ENCODE measurements around the gene KISS1R. TPM values are rescaled to one million over a fixed set of nuclear protein-coding genes. Genes with fewer than 3 reads are reported as not detected.

The KISS1R gene
- total RNA-seq, 2 donors from 2014 or later: 3.3 TPM; not detected in 1

GRCh38 chr19:940591-941291 lies 23.6 kb downstream of the KISS1R start:
- peak overlapping the region; percentile 93 to 94 (median 94) for H3K27ac ChIP-seq
- intact Hi-C loops (cut with DNase I): no loop called here
- H3K4me1 ChIP-seq: peaks cover 45% of the 10 kb centered on the region
- DNase-seq (peak; percentile 81 to 95 (median 91)), ATAC-seq (peak; percentile 89)
- H3K9me3 ChIP-seq: no peaks in the 10 kb centered on the region
- no peaks in the 10 kb centered on the region for H3K36me3 ChIP-seq (replicated peaks in 1 of 2; ENCODE audit: insufficient read depth in 1 of 2, low read depth in 2 of 2)
- H3K27me3 ChIP-seq: no peaks in the 10 kb centered on the region
- peak in 2 of 3 donors; percentile 54 to 63 for TF ChIP-seq POLR2A (IDR thresholded peaks at IDR 0.05)
- TF ChIP-seq CTCF (IDR thresholded peaks at IDR 0.05): peak in 1 of 7 experiments; percentile 26
- no peak overlapping the region for H3K4me3 ChIP-seq
- 0 to 3% methylated on average over 1 to 57 of the region's 64 CpGs for WGBS, 2 donors

GRCh38 chr19:941292-942132 lies 24.4 kb downstream of the KISS1R start:
- Histone ChIP-seq H3K27me3 (no peaks in the 10 kb centered on the region), H3K9me3 (no peaks in the 10 kb centered on the region), H3K27ac (peak overlapping the region; percentile 93 to 94 (median 94)), H3K36me3 (replicated peaks in 1 of 2; ENCODE audit: insufficient read depth in 1 of 2, low read depth in 2 of 2) (no peaks in the 10 kb centered on the region), H3K4me1 (peaks cover 43% of the 10 kb centered on the region), H3K4me3 (no peak overlapping the region)
- WGBS, 2 donors: 53 to 65% methylated on average over 8 to 38 of the region's 45 CpGs
- DNase-seq (no peak), ATAC-seq (no peak)
- intact Hi-C loops (cut with DNase I): no loop called here
- TF ChIP-seq CTCF (IDR thresholded peaks at IDR 0.05) (no peak), POLR2A (IDR thresholded peaks at IDR 0.05) (no peak)

GRCh38 chr19:942133-942645 lies 25.1 kb downstream of the KISS1R start:
- TF ChIP-seq POLR2A (IDR thresholded peaks at IDR 0.05) (no peak), CTCF (IDR thresholded peaks at IDR 0.05) (no peak)
- peaks cover 43% of the 10 kb centered on the region for H3K4me1 ChIP-seq
- intact Hi-C loops (cut with DNase I): no loop called here
- no peak overlapping the region for H3K4me3 ChIP-seq
- no peaks in the 10 kb centered on the region for H3K9me3 ChIP-seq
- DNase-seq: no peak
- no peaks in the 10 kb centered on the region for H3K27me3 ChIP-seq
- 88% methylated on average over 27 of the region's 32 CpGs; no CpG with 5 or more reads in 1 of the 2 donors for WGBS, 2 donors
- H3K36me3 ChIP-seq (replicated peaks in 1 of 2; ENCODE audit: insufficient read depth in 1 of 2, low read depth in 2 of 2): no peaks in the 10 kb centered on the region
- ATAC-seq: no peak
- no peak overlapping the region for H3K27ac ChIP-seq

DNA sequence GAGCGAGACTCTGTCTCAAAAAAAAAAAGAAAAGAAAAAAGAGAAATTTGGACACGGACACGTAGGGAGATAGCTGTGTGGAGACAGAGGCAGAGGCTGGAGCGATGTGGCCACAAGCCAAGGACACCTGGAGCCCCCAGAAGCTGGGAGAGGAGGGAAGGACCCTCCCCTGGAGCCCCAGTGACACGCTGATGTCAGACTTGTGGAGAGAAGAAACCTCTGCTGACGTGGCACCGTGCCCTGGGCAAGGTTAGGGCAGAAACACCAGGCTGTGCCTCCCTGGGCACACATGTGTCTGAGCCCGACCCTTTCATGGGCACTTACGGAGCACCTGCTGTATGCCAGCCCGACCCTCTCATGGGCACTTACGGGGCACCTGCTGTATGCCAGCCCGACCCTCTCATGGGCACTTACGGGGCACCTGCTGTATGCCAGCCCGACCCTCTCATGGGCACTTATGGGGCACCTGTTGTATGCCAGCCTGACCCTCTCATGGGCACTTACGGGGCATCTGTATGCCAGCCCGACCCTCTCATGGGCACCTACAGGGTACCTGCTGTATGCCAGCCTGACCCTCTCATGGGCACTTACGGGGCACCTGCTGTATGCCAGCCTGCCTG lies 26.5 kb downstream of the KISS1R start:
- no peaks in the 10 kb centered on the region for H3K27me3 ChIP-seq
- H3K27ac ChIP-seq: no peak overlapping the region
- no peak for TF ChIP-seq CTCF (IDR thresholded peaks at IDR 0.05)
- no peak for TF ChIP-seq POLR2A (IDR thresholded peaks at IDR 0.05)
- no peaks in the 10 kb centered on the region for H3K9me3 ChIP-seq
- no peak for DNase-seq
- H3K4me1 ChIP-seq: peaks cover 38% of the 10 kb centered on the region
- intact Hi-C loops (cut with DNase I): no loop called here
- no peaks in the 10 kb centered on the region for H3K36me3 ChIP-seq (replicated peaks in 1 of 2; ENCODE audit: insufficient read depth in 1 of 2, low read depth in 2 of 2)
- no peak for ATAC-seq
- WGBS, 2 donors: 96% methylated on average over 8 to 17 of the region's 17 CpGs
- no peak overlapping the region for H3K4me3 ChIP-seq
